Measurements from ENCODE around the gene WDR77.

WDR77 gene

DNA sequence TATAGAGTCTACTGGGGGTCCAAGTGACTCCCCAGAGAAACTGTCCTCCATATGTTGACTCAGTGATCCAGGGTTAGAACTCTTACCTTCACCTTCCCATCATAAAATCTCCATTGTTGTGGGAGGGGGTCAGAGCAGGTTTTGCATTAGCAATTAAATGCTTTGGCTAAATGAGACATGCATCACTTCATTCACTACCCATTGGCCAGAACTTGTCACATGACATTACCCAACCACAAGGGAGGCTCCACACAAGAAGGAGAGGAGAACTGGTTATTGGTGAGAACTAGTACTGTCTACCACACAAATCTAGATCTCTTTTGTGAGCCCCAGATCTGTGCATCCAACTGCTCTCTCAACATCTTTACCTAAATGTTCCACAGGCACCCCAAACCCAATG is 20.5 kb upstream of the WDR77 start:
- H2AFZ ChIP-seq (ENCODE audit: low read depth, low read length, severe bottlenecking): no peak overlapping the region
- 0 out of 2 replicates have a peak, but pooled peaks cover 2% of the 10 kb centered on the region for H3K36me3 ChIP-seq (ENCODE audit: low read length)
- H4K20me1 ChIP-seq (ENCODE audit: low read depth, low read length): no peaks in the 10 kb centered on the region
- no peak overlapping the region for H3K4me3 ChIP-seq (ENCODE audit: insufficient read depth, low read length, poor library complexity, severe bottlenecking)
- no peaks in the 10 kb centered on the region for H3K79me2 ChIP-seq (ENCODE audit: insufficient read depth, low read length)
- H3K9me3 ChIP-seq (ENCODE audit: insufficient read depth, low read length): no peaks in the 10 kb centered on the region
- H3K9me2 ChIP-seq (replicated peaks; ENCODE audit: insufficient read depth, low read length): no peaks in the 10 kb centered on the region
- no peak overlapping the region for H3K27ac ChIP-seq (ENCODE audit: low read depth, low read length)
- no peak for TF ChIP-seq EZH2phosphoT487 (conservative IDR thresholded peaks at IDR 0.05; ENCODE audit: low read length)
- TF ChIP-seq, protein P1, sequence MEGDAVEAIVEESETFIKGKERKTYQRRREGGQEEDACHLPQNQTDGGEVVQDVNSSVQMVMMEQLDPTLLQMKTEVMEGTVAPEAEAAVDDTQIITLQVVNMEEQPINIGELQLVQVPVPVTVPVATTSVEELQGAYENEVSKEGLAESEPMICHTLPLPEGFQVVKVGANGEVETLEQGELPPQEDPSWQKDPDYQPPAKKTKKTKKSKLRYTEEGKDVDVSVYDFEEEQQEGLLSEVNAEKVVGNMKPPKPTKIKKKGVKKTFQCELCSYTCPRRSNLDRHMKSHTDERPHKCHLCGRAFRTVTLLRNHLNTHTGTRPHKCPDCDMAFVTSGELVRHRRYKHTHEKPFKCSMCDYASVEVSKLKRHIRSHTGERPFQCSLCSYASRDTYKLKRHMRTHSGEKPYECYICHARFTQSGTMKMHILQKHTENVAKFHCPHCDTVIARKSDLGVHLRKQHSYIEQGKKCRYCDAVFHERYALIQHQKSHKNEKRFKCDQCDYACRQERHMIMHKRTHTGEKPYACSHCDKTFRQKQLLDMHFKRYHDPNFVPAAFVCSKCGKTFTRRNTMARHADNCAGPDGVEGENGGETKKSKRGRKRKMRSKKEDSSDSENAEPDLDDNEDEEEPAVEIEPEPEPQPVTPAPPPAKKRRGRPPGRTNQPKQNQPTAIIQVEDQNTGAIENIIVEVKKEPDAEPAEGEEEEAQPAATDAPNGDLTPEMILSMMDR (IDR thresholded peaks at IDR 0.05; ENCODE audit: insufficient read depth, low read length, poor library complexity, severe bottlenecking): no peak
- no peaks in the 10 kb centered on the region for H3K27me3 ChIP-seq (ENCODE audit: low read length)
- peaks cover 23% of the 10 kb centered on the region; the same call in 1 of the 2 replicates for H3F3A ChIP-seq (ENCODE audit: insufficient read depth)
- no peak overlapping the region for H3K4me2 ChIP-seq (ENCODE audit: low read depth, low read length, poor library complexity, severe bottlenecking)
- H3K9ac ChIP-seq (ENCODE audit: low read length): no peak overlapping the region

DNA sequence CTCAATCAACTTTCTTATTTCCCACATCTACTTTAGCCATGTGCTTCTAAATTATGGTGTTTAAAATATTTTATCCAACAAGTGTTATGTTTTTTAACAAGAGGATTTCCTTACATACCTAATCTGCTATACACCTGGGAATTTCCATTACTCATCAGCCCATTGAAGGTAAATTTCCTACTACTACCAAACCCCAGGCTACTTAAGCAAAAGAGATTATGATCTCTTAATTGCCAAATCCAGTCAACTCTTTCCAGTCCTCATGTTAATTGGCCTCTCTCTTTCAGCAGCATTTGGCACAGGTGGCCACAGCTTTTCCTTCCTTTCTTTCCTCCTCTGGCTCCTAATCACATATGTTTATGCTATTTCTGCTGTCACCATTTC is 19.7 kb upstream of the WDR77 start:
- 0 out of 2 replicates have a peak, but pooled peaks cover 2% of the 10 kb centered on the region for H3K36me3 ChIP-seq (ENCODE audit: low read length)
- TF ChIP-seq, protein P1 (IDR thresholded peaks at IDR 0.05; ENCODE audit: insufficient read depth, low read length, poor library complexity, severe bottlenecking): no peak
- TF ChIP-seq EZH2phosphoT487 (conservative IDR thresholded peaks at IDR 0.05; ENCODE audit: low read length): no peak
- H3K9me2 ChIP-seq (replicated peaks; ENCODE audit: insufficient read depth, low read length): no peaks in the 10 kb centered on the region
- H3K9ac ChIP-seq (ENCODE audit: low read length): no peak overlapping the region
- no peak overlapping the region for H3K4me3 ChIP-seq (ENCODE audit: insufficient read depth, low read length, poor library complexity, severe bottlenecking)
- peaks cover 28% of the 10 kb centered on the region; the same call in 1 of the 2 replicates for H3F3A ChIP-seq (ENCODE audit: insufficient read depth)
- H3K27ac ChIP-seq (ENCODE audit: low read depth, low read length): no peak overlapping the region
- H3K27me3 ChIP-seq (ENCODE audit: low read length): no peaks in the 10 kb centered on the region
- no peak overlapping the region for H3K4me2 ChIP-seq (ENCODE audit: low read depth, low read length, poor library complexity, severe bottlenecking)
- no peaks in the 10 kb centered on the region for H3K9me3 ChIP-seq (ENCODE audit: insufficient read depth, low read length)
- H4K20me1 ChIP-seq (ENCODE audit: low read depth, low read length): no peaks in the 10 kb centered on the region
- no peak overlapping the region for H2AFZ ChIP-seq (ENCODE audit: low read depth, low read length, severe bottlenecking)
- no peaks in the 10 kb centered on the region for H3K79me2 ChIP-seq (ENCODE audit: insufficient read depth, low read length)

DNA sequence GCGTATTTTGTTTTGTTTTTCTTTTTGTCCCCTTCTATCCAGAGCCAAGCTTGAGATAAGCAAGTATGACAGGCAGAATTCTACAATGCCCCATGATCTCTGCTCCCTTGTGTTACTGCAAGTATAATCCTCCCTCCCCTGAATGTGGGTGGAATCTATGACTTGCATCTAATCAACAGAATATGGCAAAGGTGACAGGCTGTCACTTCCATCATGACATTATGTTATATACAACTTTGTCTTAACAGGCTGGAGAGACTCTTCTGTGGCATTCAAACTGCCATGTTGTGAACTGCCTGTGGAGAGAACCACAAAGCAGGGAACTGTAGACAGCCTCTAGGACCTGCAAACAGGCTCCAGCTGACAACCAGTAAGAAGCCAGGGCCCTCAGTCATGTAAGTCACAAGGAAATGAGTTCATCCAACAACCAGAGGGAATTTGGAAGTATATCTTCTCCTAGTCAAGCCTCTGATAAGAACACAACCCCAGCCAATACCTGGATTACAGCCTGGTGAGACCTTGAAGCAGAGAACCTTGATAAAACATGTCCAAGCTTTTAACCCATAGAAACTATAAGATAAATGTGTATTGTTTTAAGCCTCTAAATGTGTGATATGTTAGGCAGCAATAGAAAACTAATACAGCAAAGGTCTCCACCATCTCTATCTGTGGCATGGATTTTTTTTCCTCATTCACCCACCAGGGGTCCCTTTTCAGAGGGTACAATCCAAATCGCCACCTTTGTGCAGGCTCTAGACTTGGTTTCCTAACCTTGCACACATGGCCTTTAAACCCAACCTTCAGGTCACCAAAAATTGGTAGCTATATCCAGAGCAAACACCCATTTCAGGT is 19.0 kb upstream of the WDR77 start:
- Histone ChIP-seq H3K27ac (ENCODE audit: low read depth, low read length) (no peak overlapping the region; the same call in 1 of the 2 replicates), H3K79me2 (ENCODE audit: insufficient read depth, low read length) (no peaks in the 10 kb centered on the region), H3K9ac (ENCODE audit: low read length) (no peak overlapping the region), H4K20me1 (ENCODE audit: low read depth, low read length) (no peaks in the 10 kb centered on the region), H2AFZ (ENCODE audit: low read depth, low read length, severe bottlenecking) (no peak overlapping the region), H3K4me3 (ENCODE audit: insufficient read depth, low read length, poor library complexity, severe bottlenecking) (no peak overlapping the region), H3K36me3 (ENCODE audit: low read length) (0 out of 2 replicates have a peak, but pooled peaks cover 2% of the 10 kb centered on the region), H3K4me2 (ENCODE audit: low read depth, low read length, poor library complexity, severe bottlenecking) (no peak overlapping the region), H3K9me3 (ENCODE audit: insufficient read depth, low read length) (no peaks in the 10 kb centered on the region), H3F3A (ENCODE audit: insufficient read depth) (peaks cover 28% of the 10 kb centered on the region; the same call in 1 of the 2 replicates), H3K9me2 (replicated peaks; ENCODE audit: insufficient read depth, low read length) (no peaks in the 10 kb centered on the region), H3K27me3 (ENCODE audit: low read length) (no peaks in the 10 kb centered on the region)
- no peak for TF ChIP-seq EZH2phosphoT487 (conservative IDR thresholded peaks at IDR 0.05; ENCODE audit: low read length)
- TF ChIP-seq, protein P1 (IDR thresholded peaks at IDR 0.05; ENCODE audit: insufficient read depth, low read length, poor library complexity, severe bottlenecking): no peak
